Ovary (tissue), 9 donors: ENCODE data around the gene TOP2B. TPM values are rescaled to one million over a fixed set of nuclear protein-coding genes. Genes with fewer than 3 reads are reported as not detected.

Experiments
- DNase-seq, 5 donors: peaks; one replicate each; pipeline ENCODE4 v3.0.0-alpha.2; 2019 to 2020
- H3K27ac ChIP-seq, 2 donors: fragments of 200-600 bp; one replicate each; pipeline versions ENCODE4 v1.5.1 to v1.8.0; 2019 to 2022
- H3K27me3 ChIP-seq: fragments of 200-600 bp; one replicate; pipeline ENCODE4 v1.8.0; 2022
- H3K36me3 ChIP-seq: fragments of 200-600 bp; sonication (generic); one replicate; pipeline ENCODE4 v1.5.1; 2019
- H3K4me1 ChIP-seq: one replicate; pipeline ENCODE4 v1.8.1; 2013; ENCODE audit warnings: mild to moderate bottlenecking, moderate library complexity; ENCODE audit not compliant: insufficient read depth
- H3K4me3 ChIP-seq: fragments of 200-600 bp; sonication (generic); one replicate; pipeline ENCODE4 v1.5.1; 2017
- H3K9me3 ChIP-seq, 2 donors: fragments of 200-600 bp in 1 of 2; sonication (generic) in 1 of 2; one replicate each; pipeline versions ENCODE4 v1.5.1 to v1.8.1; 2013 to 2019; ENCODE audit warnings: mild to moderate bottlenecking in 1 of 2, moderate library complexity in 1 of 2
- CTCF ChIP-seq, 3 donors: fragments of 450-650 bp in 2 of 3; fragments of 200-600 bp in 1 of 3; IDR thresholded peaks; one replicate each; pipeline versions ENCODE4 v1.5.1 to v1.8.0; 2016 to 2022; ENCODE audit warnings: antibody characterized with exemption in 3 of 3, mild to moderate bottlenecking in 1 of 3
- EP300 ChIP-seq: sonication (generic); formaldehyde crosslinking; IDR thresholded peaks from one replicate; pipeline ENCODE4 v1.6.1; 2017; ENCODE audit warnings: antibody characterized with exemption
- POLR2A ChIP-seq: fragments of 450-650 bp; IDR thresholded peaks from one replicate; pipeline ENCODE4 v1.6.1; 2017; ENCODE audit warnings: antibody characterized with exemption, mild to moderate bottlenecking, moderate library complexity
- WGBS, 3 donors: extraction: QIAGEN DNeasy Blood & Tissue Kit in 1 of 3; methylation state at CpG; one replicate each; pipeline versions ENCODE4 v1.1.5 to v1.1.7; 2013 to 2017; 5-methylcytosine and 5-hydroxymethylcytosine counted together
- intact Hi-C, 4 donors: fragments of 100-400 bp; cut with DNase I; formaldehyde crosslinking; loops; one replicate each; pipeline versions ENCODE4 v1.11.0 to v1.15.1; 2022 to 2023
- polyA plus RNA-seq, 2 donors: library from polyadenylated mRNA; stranded (reverse); fragments of 200-250 nt in 1 of 2; fragments of 350-450 nt in 1 of 2; fragmentation: Illumina TruSeq in 1 of 2; extraction: RNeasy Lipid Tissue Mini Kit (QIAGEN cat#74804) in 1 of 2; gene quantifications; one replicate each; pipeline ENCODE4 v1.2.3, GENCODE V29; 2013 to 2014
- total RNA-seq, 7 donors: library from RNA; depleted of rRNA in 2 of 7; stranded (reverse); fragments of >200 nt in 2 of 7; fragmentation: NEBNext Ultra II Directional in 3 of 7; extraction: Animal tissue kit (Norgen Biotek cat#: 25700) in 3 of 7; gene quantifications; one replicate each; pipeline versions ENCODE4 v1.1.0 to v1.2.4, GENCODE V29; 2016 to 2023
- donor health status: DM: no; HTN: no; CAD: no; lungs with moderate emphysema.
- donor health status: DM: no; HTN: no; CAD: no.
- donor health status: Bipolar disorder and iron deficiency.
- donor health status: DM: yes; HTN: yes; CAD: no.
- donor health status: DM: no; HTN: no; CAD: no.
- donor health status: DM: yes; HTN: yes; CAD: no.

The TOP2B gene
- total and polyA plus RNA-seq, 9 donors = 65.3 to 134 (median 98.2) TPM

- intact Hi-C loops = no loop called here
- WGBS, 3 donors = 93 to 98% (median 97%) methylated on average over 7 of the region's 7 CpGs
- Histone ChIP-seq H3K27ac (no peak overlapping the region), H3K27me3 (no peaks in the 10 kb centered on the region), H3K4me3 (no peak overlapping the region), H3K36me3 (no peaks in the 10 kb centered on the region), H3K4me1 (no peaks in the 10 kb centered on the region), H3K9me3 (no peaks in the 10 kb centered on the region)
- TF ChIP-seq CTCF (IDR thresholded peaks at IDR 0.05) (no peak), EP300 (no peak), POLR2A (no peak)
- DNase-seq = no peak
Measured at GRCh38 chr3:25565807-25566206, 98.9 kb downstream of the TOP2B start.

- Histone ChIP-seq H3K4me3 (no peak overlapping the region), H3K36me3 (no peaks in the 10 kb centered on the region), H3K9me3 (no peaks in the 10 kb centered on the region), H3K27ac (no peak overlapping the region), H3K4me1 (no peaks in the 10 kb centered on the region), H3K27me3 (no peaks in the 10 kb centered on the region)
- DNase-seq = no peak
- intact Hi-C loops = no loop called here
- TF ChIP-seq EP300 = no peak
- TF ChIP-seq POLR2A = no peak
- no peak for TF ChIP-seq CTCF (IDR thresholded peaks at IDR 0.05)
- WGBS, 3 donors = 94 to 97% (median 97%) methylated on average over 4 of the region's 4 CpGs
Measured at GRCh38 chr3:25564075-25564474, 100.6 kb downstream of the TOP2B start.

GRCh38 chr3:25563601-25564000, 101.1 kb downstream of the TOP2B start:
- no peaks in the 10 kb centered on the region for H3K9me3 ChIP-seq
- H3K4me3 ChIP-seq = no peak overlapping the region
- intact Hi-C loops = no loop called here
- no peak overlapping the region for H3K27ac ChIP-seq
- H3K4me1 ChIP-seq = peaks cover under 1% of the 10 kb centered on the region
- DNase-seq = no peak
- TF ChIP-seq EP300 (no peak), CTCF (IDR thresholded peaks at IDR 0.05) (no peak)
- no peaks in the 10 kb centered on the region for H3K36me3 ChIP-seq
- 69 to 82% (median 71%) methylated on average over 1 of the region's 1 CpG for WGBS, 3 donors
- no peaks in the 10 kb centered on the region for H3K27me3 ChIP-seq

- no peak for DNase-seq
- intact Hi-C loops = loop anchor here in 1 of 4 donors (10.0 kb wide), 1 partner anchor 134 kb away; the partner anchor contains the start of gene RARB
- TF ChIP-seq POLR2A (no peak), CTCF (IDR thresholded peaks at IDR 0.05) (no peak)
- Histone ChIP-seq H3K4me1 (peaks cover 18% of the 10 kb centered on the region), H3K27me3 (no peaks in the 10 kb centered on the region), H3K27ac (no peak overlapping the region), H3K36me3 (no peaks in the 10 kb centered on the region), H3K9me3 (no peaks in the 10 kb centered on the region), H3K4me3 (no peak overlapping the region)
- WGBS, 3 donors = 62 to 66% (median 63%) methylated on average over 6 of the region's 6 CpGs
Measured at GRCh38 chr3:25558796-25559195, 105.9 kb downstream of the TOP2B start.
